DOHH2 (cell line): Measurements from ENCODE around the gene ALDH1B1.

Experiments
- H3F3A ChIP-seq: fragments of 200-600 bp; sonication (generic), shearing (Covaris generic); 2 replicates; pipeline ENCODE4 v1.6.0; 2016; ENCODE audit warnings: antibody characterized with exemption, mild to moderate bottlenecking; ENCODE audit not compliant: control insufficient read depth, insufficient read depth
- H3K27ac ChIP-seq: fragments of 200-600 bp; sonication (generic); 2 replicates; pipeline ENCODE4 v1.5.1; 2014; ENCODE audit warnings: low read depth, mild to moderate bottlenecking, low read length, moderate library complexity
- H3K27me3 ChIP-seq: fragments of 200-600 bp; sonication (generic); 2 replicates; pipeline ENCODE4 v1.6.1; 2014; ENCODE audit warnings: mild to moderate bottlenecking, low read length, mixed read lengths; ENCODE audit not compliant: control insufficient read depth
- H3K36me3 ChIP-seq: fragments of 200-600 bp; sonication (generic); 2 replicates; pipeline ENCODE4 v1.6.1; 2014; ENCODE audit warnings: mild to moderate bottlenecking, low read length, moderate library complexity, mixed read lengths; ENCODE audit not compliant: control insufficient read depth
- H3K4me1 ChIP-seq: fragments of 200-600 bp; sonication (generic); 2 replicates; pipeline ENCODE4 v1.6.1; 2014; ENCODE audit warnings: mild to moderate bottlenecking, low read length, mixed read lengths; ENCODE audit not compliant: control insufficient read depth
- H3K4me2 ChIP-seq: fragments of 200-600 bp; sonication (generic); 2 replicates; pipeline ENCODE4 v1.6.0; 2014; ENCODE audit warnings: mild to moderate bottlenecking, low read length, moderate library complexity
- H3K4me3 ChIP-seq: fragments of 200-600 bp; sonication (generic); 2 replicates; pipeline ENCODE4 v1.5.1; 2014; ENCODE audit warnings: mild to moderate bottlenecking, low read length, mixed read lengths
- H3K79me2 ChIP-seq: fragments of 200-600 bp; sonication (generic); 2 replicates; pipeline ENCODE4 v1.6.1; 2014; ENCODE audit warnings: mild to moderate bottlenecking, low read length, mixed read lengths; ENCODE audit not compliant: control insufficient read depth
- H3K9me2 ChIP-seq: fragments of 200-600 bp; sonication (generic); replicated peaks from 2 replicates; pipeline ENCODE4 v1.6.1; 2014; ENCODE audit warnings: mild to moderate bottlenecking, low read length, mixed read lengths; ENCODE audit not compliant: control insufficient read depth
- H3K9me3 ChIP-seq: fragments of 200-600 bp; sonication (generic); 2 replicates; pipeline ENCODE4 v1.6.1; 2014; ENCODE audit warnings: antibody characterized with exemption, low read length, mixed read lengths; ENCODE audit not compliant: control insufficient read depth, insufficient read depth
- H4K20me1 ChIP-seq: fragments of 200-600 bp; sonication (generic); 2 replicates; pipeline ENCODE4 v1.6.0; 2014; ENCODE audit warnings: low read depth, mild to moderate bottlenecking, antibody characterized with exemption, low read length, moderate library complexity; ENCODE audit not compliant: control insufficient read depth, insufficient read depth
- CTCF ChIP-seq: fragments of 200-600 bp; sonication (generic); IDR thresholded peaks from one replicate; pipeline ENCODE4 v1.5.1; 2014; ENCODE audit warnings: antibody characterized with exemption, mild to moderate bottlenecking, low read depth, low read length; ENCODE audit not compliant: poor library complexity, severe bottlenecking
- EZH2phosphoT487 ChIP-seq: fragments of 200-600 bp; sonication (generic); IDR thresholded peaks from 2 replicates; pipeline ENCODE4 v1.6.1; 2017; ENCODE audit warnings: borderline replicate concordance, mild to moderate bottlenecking, antibody characterized with exemption, low read length, moderate library complexity, mixed read lengths

The ALDH1B1 gene

GRCh38 chr9:38347271-38347671 is 45.2 kb upstream of the ALDH1B1 start:
- no peak overlapping the region for H3K4me2 ChIP-seq
- no peak for TF ChIP-seq EZH2phosphoT487
- TF ChIP-seq CTCF, result no peak
- H3K27me3 ChIP-seq, result 0 out of 2 replicates have a peak, but pooled peaks cover 4% of the 10 kb centered on the region
- H3K27ac ChIP-seq, result no peak overlapping the region
- H3F3A ChIP-seq, result no peaks in the 10 kb centered on the region
- H3K36me3 ChIP-seq, result no peaks in the 10 kb centered on the region
- no peaks in the 10 kb centered on the region for H3K9me2 ChIP-seq
- no peaks in the 10 kb centered on the region for H3K79me2 ChIP-seq
- no peaks in the 10 kb centered on the region for H3K9me3 ChIP-seq
- H4K20me1 ChIP-seq, result no peaks in the 10 kb centered on the region
- H3K4me1 ChIP-seq, result no peaks in the 10 kb centered on the region
- H3K4me3 ChIP-seq, result no peak overlapping the region

- no peaks in the 10 kb centered on the region for H3K36me3 ChIP-seq
- no peaks in the 10 kb centered on the region for H3F3A ChIP-seq
- H3K27ac ChIP-seq, result no peak overlapping the region
- 0 out of 2 replicates have a peak, but pooled peaks cover 4% of the 10 kb centered on the region for H3K27me3 ChIP-seq
- H3K4me2 ChIP-seq, result no peak overlapping the region
- H3K9me2 ChIP-seq, result no peaks in the 10 kb centered on the region
- no peaks in the 10 kb centered on the region for H3K79me2 ChIP-seq
- no peaks in the 10 kb centered on the region for H3K9me3 ChIP-seq
- H4K20me1 ChIP-seq, result no peaks in the 10 kb centered on the region
- TF ChIP-seq EZH2phosphoT487 (no peak), CTCF (no peak)
- no peaks in the 10 kb centered on the region for H3K4me1 ChIP-seq
- no peak overlapping the region for H3K4me3 ChIP-seq
Observed at GRCh38 chr9:38347946-38348345, 44.6 kb upstream of the ALDH1B1 start.

GRCh38 chr9:38350529-38350928 is 42.0 kb upstream of the ALDH1B1 start:
- TF ChIP-seq EZH2phosphoT487 (no peak), CTCF (no peak)
- no peak overlapping the region for H3K4me2 ChIP-seq
- no peaks in the 10 kb centered on the region for H4K20me1 ChIP-seq
- H3K27ac ChIP-seq, result no peak overlapping the region
- H3F3A ChIP-seq, result no peaks in the 10 kb centered on the region
- H3K9me2 ChIP-seq, result no peaks in the 10 kb centered on the region
- H3K4me1 ChIP-seq, result no peaks in the 10 kb centered on the region
- 0 out of 2 replicates have a peak, but pooled peaks cover 4% of the 10 kb centered on the region for H3K27me3 ChIP-seq
- H3K36me3 ChIP-seq, result no peaks in the 10 kb centered on the region
- no peaks in the 10 kb centered on the region for H3K79me2 ChIP-seq
- no peak overlapping the region for H3K4me3 ChIP-seq
- H3K9me3 ChIP-seq, result no peaks in the 10 kb centered on the region
